ENCODE measurements around the gene UBE2S.

UBE2S gene

DNA sequence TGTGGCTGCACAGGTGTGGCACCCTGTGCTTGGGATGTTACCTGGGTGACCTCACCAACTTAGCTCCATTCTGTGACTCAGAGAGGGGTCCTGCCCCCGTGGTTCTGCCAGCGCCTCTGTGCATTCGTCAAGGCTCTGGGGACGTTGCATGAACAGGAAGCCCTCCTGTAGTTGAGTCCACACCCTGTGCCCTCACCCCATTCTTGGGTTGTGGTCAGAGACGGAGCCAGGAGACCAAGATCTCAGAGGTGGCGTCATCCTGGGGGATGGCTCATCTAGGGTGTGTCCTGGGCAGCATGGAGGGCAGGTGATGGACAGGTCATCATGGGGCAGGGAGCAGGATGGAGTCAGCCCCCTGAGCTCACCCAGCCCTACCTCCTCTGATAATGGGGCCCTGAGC lies 55.5 kb downstream of the UBE2S start:
- Histone ChIP-seq H3K79me1 (ENCODE audit: low read length) (no peaks in the 10 kb centered on the region), H3K56ac (ENCODE audit: low read length) (no peak overlapping the region), H3K79me2 (ENCODE audit: control insufficient read depth, insufficient read depth, low read length) (no peaks in the 10 kb centered on the region), H3K36me3 (ENCODE audit: control insufficient read depth, insufficient read depth, low read length) (no peaks in the 10 kb centered on the region), H3K4me2 (ENCODE audit: low read length) (no peak overlapping the region), H2BK120ac (ENCODE audit: low read depth, low read length) (no peak overlapping the region), H4K8ac (ENCODE audit: low read depth, low read length) (no peak overlapping the region), H2AK5ac (ENCODE audit: low read length) (no peak overlapping the region), H3K9ac (ENCODE audit: low read length) (no peak overlapping the region), H3K4ac (ENCODE audit: low read depth, low read length) (no peak overlapping the region), H3K27ac (ENCODE audit: low read depth, low read length) (no peak overlapping the region), H3K4me1 (ENCODE audit: control insufficient read depth, low read depth, low read length) (peaks cover 12% of the 10 kb centered on the region), H3K27me3 (ENCODE audit: insufficient read depth, low read length, poor library complexity) (peaks cover 16% of the 10 kb centered on the region), H3K4me3 (ENCODE audit: low read length) (no peak overlapping the region), H3K18ac (ENCODE audit: low read length) (no peak overlapping the region), H2BK5ac (ENCODE audit: low read length) (no peak overlapping the region), H3K23ac (ENCODE audit: low read length) (no peak overlapping the region), H2BK15ac (replicated peaks; ENCODE audit: low read depth) (no peak overlapping the region), H4K5ac (ENCODE audit: low read length) (no peak overlapping the region)
- no peak for DNase-seq
- no CpG with 5 or more reads among the region's 6 CpGs for WGBS (ENCODE audit: extremely low coverage, insufficient coverage, low lambda C conversion rate)

- WGBS (ENCODE audit: extremely low coverage, insufficient coverage, low lambda C conversion rate): no CpG with 5 or more reads among the region's 11 CpGs
- no peak overlapping the region for H4K5ac ChIP-seq (ENCODE audit: low read length)
- no peak for DNase-seq
Observed at GRCh38 chr19:55350620-55351315, 56.8 kb downstream of the UBE2S start.

More at GRCh38 chr19:55350620-55351315, 56.8 kb downstream of the UBE2S start:
- Histone ChIP-seq H3K4me1 (ENCODE audit: control insufficient read depth, low read depth, low read length) (peaks cover 12% of the 10 kb centered on the region), H3K4me3 (ENCODE audit: low read length) (no peak overlapping the region), H3K9ac (ENCODE audit: low read length) (no peak overlapping the region), H3K79me1 (ENCODE audit: low read length) (no peaks in the 10 kb centered on the region), H4K8ac (ENCODE audit: low read depth, low read length) (no peak overlapping the region), H3K27ac (ENCODE audit: low read depth, low read length) (no peak overlapping the region), H3K36me3 (ENCODE audit: control insufficient read depth, insufficient read depth, low read length) (no peaks in the 10 kb centered on the region), H2AK5ac (ENCODE audit: low read length) (no peak overlapping the region), H3K4me2 (ENCODE audit: low read length) (no peak overlapping the region), H3K23ac (ENCODE audit: low read length) (no peak overlapping the region), H3K18ac (ENCODE audit: low read length) (no peak overlapping the region), H3K79me2 (ENCODE audit: control insufficient read depth, insufficient read depth, low read length) (no peaks in the 10 kb centered on the region), H3K56ac (ENCODE audit: low read length) (no peak overlapping the region), H2BK5ac (ENCODE audit: low read length) (no peak overlapping the region), H2BK120ac (ENCODE audit: low read depth, low read length) (no peak overlapping the region), H3K4ac (ENCODE audit: low read depth, low read length) (no peak overlapping the region), H3K27me3 (ENCODE audit: insufficient read depth, low read length, poor library complexity) (peaks cover 16% of the 10 kb centered on the region), H2BK15ac (replicated peaks; ENCODE audit: low read depth) (no peak overlapping the region)
